HG03565 (cell line): ENCODE data around the gene ESR1.
"Not testable (repeated sequence)": the region's sequence is repeated elsewhere in the genome, so short reads cannot be mapped to it uniquely, and the experiment has no call there.

Experiments
- ATAC-seq: cut with Tn5 transposase; IDR thresholded peaks from one replicate; pipeline ENCODE4 v1.9.1; 2021; ENCODE audit warnings: mild to moderate bottlenecking, moderate library complexity; ENCODE audit not compliant: unreplicated experiment

Gene ESR1

DNA sequence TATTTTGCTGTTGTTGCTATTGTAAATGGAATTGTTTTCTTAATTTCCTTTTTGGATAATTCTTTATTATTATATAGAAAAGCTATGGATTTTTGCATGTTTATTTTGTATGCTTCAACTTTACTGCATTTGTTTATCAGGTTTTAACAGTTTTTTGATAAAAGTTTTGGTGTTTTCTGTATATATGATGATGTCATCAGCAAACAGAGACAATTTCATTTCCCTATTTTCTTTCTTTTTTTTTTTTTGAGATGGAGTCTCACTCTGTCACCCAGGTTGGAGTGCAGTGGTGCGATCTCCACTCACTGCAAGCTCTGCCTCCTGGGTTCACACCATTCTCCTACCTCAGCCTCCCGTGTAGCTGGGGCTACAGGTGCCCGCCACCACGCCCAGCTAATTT lies 156.9 kb downstream of the ESR1 start:
- not testable (repeated sequence) for ATAC-seq

DNA sequence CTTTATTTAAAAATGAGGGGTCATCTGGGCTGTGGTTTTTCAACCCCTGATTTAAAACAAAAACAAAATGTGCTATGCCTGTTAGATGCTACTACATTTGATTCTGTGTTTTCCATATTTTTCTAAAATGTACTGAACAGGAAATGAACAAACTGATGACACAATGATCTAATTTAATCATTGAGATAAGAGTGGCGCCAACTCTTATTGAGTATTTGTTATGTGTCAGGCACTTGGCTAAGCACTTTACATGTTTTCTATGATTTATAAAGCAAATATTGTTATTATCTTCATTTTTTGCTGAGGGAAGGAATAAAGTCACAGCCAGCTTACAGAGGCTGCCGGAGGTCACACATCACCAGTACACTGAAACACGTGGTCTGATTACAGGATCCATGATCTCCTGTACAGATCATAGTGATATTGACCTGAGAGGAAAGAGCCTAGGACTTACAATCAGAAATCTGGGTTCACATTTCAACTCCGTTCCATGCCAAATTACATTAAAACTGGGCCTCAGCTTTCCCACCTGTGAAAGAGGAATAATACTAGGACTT lies 166.7 kb downstream of the ESR1 start:
- no peak for ATAC-seq

DNA sequence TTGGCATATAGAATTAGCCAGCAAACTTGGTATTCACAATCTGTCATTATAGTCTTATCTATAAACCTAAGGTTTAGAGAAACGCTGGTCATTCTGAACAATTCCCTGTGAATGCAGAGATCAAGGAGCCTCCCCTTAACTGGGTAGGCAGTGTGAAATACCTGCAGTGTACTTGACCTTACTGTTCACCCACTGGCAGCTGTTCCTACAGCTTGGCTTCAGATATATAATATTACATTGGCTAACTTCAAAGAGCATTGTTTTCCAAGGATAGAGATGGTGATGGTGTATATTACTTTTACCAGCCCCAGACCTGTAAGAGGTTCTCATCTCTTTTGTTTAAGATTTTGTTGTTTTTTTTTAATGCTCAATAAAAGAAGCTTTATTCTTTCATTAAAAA lies 168.3 kb downstream of the ESR1 start:
- ATAC-seq: no peak

DNA sequence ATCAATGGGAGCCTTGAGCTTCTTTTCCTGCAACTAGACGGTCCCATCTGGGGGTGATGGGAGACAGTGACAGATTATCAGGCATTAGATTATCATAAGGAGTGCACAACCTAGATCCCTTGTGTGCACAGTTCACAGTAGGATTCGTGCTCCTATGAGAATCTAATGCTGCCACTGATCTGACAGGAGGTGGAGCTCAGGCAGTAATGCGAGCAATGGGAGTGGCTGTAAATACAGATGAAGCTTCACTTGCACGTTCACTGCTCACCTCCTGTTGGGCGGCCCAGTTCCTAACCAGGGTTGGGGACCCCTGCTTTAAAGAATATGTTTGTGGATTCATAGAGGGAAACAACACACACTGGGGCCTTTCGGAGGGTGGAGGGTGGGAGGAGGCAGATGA lies 180.7 kb downstream of the ESR1 start:
- ATAC-seq: not testable (repeated sequence)

DNA sequence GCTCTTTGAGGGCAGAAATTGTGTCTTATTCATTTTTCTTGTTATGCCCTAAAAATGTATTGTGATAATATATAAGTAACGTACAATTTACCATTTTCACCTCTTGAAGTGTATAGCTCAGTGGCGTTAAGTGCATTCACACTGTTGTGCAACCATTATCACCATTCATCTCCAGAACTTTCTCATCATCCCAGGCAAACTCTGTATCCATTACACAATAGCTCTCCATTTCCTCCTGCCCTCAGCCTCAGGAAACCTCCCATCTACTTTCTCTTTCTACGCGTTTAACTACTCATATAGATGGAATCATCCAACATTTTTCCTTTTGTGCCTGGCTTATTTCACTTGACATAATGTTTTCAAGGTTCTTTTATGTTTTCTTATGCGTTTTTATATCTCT lies 184.6 kb downstream of the ESR1 start:
- no peak for ATAC-seq

DNA sequence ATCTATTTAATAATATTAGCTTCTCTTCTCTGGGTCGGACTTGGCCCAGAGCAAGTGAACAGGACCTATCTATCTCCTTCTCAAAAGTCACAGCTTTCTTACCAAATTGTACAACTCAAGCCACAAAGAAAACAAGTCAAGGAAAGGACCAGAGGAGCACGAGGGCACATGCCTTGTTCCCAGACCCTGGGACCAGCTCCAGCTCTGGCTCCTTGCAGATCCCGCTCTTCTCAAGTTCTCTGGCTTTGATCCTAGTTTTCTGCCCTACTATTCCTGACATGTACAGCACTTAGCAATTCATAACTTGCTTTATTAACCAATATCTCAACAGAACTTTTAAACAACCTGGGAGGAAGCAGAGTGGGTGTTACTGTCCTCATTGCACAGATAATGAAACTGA lies 185.9 kb downstream of the ESR1 start:
- ATAC-seq: no peak

DNA sequence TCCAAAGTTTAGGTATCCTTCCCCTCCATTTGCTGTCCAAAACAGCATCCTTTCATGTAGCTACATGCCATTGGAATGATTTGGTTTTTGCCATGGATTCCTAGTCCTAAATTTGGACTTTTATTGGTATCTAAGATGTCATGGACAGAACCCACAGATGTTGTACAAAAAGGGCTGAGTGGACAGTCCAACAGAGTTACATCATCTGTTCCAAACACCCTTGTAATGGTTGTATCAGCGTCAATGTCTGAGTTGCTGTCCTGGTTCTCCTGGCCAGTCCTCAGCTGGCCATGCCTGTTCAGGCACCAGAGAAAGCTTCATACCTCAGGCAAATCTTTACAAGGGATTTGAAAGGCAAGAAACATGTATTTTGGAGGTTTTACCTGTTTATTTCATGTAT lies 191.3 kb downstream of the ESR1 start:
- no peak for ATAC-seq

DNA sequence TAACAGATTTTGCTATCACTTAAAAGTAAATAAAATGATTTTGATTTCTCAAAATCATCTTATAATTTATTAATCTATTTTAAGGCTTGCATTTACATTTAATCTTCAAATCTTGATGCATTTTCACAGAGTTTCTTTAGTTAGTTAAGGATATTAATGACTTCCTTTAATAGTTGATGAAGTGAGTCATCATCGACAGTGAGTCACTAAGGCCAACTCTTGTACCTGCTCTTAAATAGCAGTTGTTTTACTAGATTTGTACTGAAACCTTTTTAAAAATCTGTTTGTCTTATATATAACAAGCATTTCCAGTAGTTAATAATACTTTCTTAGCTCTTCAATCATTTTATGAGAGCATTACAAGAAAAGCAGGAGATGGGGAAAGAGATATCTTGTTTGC lies 191.7 kb downstream of the ESR1 start:
- ATAC-seq: no peak

DNA sequence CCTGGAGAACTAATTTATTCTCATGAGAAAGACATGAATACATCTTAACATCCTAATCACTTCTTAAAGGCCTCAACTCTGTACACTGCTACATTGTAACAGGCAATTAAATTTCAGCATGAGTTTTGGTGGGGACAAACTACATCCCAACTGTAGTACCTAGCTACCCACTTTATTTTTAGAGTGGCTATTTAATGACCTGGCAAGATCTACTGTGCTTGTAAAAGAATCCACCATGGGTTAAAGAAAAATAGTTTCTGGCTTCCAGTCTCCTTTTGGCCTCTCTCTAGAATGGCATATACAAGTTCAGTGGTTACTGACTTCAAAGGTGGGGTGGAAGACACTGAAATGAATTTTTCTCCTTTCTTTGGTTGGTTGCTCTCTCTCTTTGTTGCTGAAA lies 193.9 kb downstream of the ESR1 start:
- no peak for ATAC-seq

DNA sequence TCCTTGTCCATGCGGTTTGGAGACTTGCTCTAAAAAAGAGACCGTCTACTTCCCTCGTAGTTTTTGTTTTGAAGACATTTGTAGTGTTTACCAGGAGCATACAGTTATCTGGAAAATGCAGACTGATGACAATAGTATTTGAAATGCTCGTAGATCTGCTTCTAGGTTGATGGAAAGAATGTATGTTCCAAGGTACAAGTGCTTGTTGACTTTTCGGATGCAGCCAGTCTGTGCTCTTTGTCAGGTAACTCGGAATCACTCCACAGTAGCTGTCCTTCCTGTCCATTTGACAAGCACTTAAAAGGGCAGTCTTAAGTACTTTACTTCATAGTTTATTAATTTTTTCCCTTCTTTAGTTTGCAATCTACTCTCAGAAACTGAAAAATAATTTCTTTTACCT lies 194.8 kb downstream of the ESR1 start:
- no peak for ATAC-seq

DNA sequence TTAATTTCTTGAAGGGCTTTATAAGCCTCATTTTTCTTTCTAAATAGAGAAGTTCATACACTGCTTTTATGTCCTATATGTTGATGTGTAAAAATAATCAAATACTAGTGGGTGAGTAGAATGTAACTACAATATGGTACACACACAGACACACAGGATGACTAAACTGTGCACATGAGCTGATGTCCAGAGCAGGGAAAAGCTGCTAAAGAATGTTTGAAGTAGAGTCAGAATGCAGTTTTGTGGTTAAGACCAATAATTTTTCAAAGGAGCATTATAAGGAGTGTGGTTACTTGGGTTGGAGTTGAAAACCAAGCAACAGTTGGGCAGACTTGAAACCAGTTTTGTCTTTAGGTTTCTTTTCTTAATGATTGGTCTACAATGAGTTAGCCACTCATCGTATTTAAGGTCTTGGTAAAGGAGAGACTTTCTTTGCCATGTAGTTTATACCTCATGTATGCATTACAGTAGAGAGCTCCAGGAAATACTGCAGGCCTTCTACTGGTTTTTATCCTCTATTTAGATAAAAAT lies 196.6 kb downstream of the ESR1 start:
- no peak for ATAC-seq

DNA sequence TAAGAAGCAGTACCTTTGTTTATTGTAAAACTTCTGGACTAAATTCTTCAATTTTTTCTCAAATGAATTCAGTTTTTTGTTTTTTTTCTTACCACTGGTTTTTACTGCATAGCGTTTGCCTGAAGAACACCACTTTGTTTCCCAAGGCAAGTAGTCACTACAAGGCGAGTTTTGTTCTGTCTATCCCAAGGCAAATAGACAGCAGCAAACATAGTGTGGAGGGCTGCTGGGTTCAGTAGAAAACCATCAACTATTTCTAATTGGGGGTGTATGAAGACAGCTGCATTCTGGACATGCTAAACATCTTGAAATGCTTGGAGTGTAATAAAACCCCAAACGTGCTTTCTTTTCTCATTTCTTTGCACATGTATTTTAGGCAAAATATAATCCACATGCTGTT lies 197.4 kb downstream of the ESR1 start:
- ATAC-seq: no peak

DNA sequence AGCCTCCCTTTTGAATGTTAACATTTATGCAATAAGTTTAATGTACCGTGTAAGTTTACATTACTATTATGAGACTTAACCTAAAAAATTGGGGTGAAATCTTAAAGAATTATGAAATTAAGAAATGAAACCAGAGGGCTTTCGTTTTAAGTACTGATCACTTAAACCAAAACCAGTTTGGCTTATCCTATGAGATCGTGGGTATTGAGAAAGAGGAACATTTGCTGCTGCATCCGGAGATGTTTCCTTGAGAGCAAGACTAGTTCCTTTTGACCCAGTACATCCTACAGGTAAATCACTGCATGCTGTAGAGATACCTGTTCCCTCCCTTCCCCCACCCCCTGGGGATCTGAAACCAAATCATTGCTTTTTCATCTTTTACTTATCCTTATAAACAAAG lies 201.3 kb downstream of the ESR1 start:
- no peak for ATAC-seq

DNA sequence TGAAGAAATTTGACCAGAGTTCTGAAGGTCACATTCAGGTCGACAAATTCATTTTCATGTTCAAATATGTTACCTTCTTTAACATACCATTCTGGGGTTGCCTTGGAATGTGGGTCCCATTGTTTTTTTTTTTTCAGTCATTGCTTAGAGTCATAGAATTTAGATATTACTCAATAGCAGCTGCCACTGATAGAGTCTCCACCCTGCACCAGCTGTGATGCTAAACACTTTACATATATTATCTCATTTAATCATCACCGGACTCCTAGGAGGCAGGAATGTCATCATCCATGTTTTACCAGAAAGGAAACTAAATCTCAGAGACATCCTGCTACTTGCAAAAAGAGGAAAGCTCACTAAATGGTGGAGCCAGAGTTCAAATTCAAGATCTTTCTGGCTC lies 204.7 kb downstream of the ESR1 start:
- no peak for ATAC-seq

DNA sequence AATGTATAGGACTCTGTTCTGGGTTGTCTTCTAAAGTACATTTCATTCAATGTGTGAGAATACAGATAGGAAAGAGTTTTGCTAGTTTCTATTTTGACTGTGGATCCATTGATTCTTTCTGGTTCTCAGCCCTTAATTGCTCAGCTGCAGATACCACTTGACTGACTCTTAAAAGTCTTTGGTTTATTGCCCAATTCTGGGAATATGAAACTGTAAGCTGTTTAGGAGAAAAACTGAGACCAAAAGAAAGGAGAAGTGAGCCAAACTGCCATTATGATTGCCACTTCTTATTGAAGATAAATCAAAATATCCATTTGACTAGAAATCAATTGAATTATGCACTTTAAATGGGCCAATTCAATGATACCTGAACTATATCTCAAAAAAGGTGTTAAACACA lies 211.4 kb downstream of the ESR1 start:
- no peak for ATAC-seq

DNA sequence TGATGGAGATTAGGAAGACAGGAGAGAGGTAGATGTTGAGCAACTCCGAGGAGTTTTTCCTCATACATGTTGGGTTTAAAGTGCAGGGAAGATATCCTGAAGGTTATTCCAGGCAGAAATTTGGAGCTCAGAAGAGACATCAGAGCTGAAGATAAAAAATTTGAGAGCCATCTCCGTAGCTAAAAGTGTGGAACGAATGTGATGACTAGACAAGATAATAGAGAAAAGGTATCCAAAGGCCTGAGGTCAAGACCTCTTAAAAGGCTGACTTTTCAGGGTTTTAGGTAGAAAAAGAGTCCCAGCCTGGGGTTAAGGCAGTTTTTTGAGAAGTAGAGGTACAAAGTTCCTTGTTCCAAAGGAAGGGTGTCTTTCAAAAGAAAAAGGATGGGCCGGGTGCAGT lies 214.8 kb downstream of the ESR1 start:
- no peak for ATAC-seq

DNA sequence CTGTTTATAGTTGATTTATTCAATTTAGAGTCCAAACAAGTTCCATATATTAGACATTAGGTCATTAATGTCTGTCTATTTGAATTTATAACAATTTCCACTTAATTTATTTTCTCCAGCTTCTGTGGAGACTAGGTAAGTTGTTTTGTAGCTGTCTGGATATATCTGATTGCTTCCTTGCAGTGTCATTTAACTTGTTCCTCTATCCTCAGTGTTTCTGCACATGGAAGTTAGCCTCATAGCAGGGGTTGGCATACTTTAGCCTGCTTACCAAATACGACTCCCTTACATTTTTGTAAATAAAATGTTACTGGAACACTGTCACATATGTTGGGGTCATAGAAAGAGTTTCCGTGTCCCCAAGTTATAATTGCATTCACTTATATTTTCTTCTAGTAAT lies 216.1 kb downstream of the ESR1 start:
- no peak for ATAC-seq

DNA sequence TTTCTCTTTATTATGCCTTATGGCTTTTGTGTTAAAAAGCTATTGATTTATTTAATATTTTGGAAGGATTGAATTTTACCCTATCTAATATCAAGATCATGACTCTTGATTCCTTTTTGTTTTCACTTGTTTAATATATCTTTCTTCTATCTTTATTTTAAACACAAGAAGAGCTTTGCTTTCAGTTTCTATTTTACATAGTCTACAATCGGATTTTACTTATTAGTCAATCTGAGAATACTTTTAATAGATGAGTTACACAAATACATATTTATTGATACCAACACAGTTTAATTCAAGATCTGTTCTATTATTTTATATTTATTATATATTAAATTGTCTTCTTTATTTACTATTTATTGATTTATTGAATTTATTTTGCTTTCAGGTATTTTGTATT lies 218.8 kb downstream of the ESR1 start:
- ATAC-seq: peak; percentile 67

DNA sequence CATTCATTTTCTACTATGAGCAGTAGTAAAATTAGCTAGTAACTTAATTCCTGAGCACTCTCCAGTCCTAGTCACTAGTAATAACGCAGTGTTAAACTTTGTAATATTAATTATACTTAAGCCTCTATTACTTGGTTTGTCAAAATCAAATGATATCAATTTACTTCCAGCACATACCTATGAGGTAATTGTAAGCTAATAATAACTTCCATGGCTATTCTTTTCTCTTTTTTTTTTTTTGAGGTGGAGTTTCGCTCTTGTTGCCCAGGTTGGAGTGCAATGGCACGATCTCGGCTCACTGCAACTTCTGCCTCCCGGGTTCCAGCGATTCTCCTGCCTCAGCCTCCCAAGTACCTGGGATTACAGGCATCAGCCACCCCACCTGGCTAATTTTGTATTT lies 219.3 kb downstream of the ESR1 start:
- not testable (repeated sequence) for ATAC-seq

DNA sequence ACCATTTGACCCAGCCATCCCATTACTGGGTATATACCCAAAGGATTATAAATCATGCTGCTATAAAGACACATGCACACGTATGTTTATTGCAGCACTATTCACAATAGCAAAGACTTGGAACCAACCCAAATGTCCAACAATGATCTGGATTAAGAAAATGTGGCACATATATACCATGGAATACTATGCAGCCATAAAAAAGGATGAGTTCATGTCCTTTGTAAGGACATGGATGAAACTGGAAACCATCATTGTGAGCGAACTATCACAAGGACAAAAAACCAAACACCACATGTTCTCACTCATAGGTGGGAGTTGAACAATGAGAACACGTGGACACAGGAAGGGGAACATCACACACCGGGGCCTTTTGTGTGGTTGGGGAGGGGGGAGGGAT lies 226.3 kb downstream of the ESR1 start:
- ATAC-seq: not testable (repeated sequence)

DNA sequence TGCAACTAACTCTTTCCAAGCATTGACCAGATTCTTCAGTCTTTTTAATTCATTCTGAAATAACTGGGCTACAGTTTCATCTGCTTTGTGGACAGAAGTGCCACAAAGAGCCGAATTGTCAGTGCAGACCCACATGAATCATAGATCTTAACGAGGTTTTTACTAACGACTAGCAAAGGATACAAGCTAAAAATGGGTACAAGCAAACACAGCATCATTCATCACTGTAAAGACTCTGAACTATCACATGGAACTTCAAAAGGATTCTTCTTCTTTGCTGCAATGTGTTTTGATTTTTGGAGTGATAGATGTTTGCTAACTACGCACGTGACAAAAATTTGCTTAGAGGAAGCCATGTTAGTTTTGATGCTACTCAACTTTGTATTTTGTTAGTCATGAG lies 227.1 kb downstream of the ESR1 start:
- ATAC-seq: no peak

DNA sequence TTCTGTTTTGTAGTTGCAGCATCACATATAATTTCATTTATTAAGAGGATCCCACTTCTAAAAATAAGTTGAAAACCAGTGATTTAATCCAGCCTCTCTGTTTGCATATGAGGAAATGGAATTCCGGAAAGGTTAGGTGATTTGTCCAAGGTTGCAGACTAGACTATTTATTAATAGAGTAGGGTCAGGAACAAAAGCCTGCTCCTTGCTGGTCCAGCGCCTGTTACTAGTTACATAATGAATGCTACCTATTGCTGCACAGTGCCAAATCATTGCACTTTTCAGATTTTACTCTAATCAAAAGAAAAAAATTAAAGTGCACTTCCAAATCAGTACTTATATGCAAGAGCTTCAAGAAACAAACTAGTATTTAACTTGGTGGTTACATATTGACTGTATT lies 238.6 kb downstream of the ESR1 start:
- ATAC-seq: no peak

DNA sequence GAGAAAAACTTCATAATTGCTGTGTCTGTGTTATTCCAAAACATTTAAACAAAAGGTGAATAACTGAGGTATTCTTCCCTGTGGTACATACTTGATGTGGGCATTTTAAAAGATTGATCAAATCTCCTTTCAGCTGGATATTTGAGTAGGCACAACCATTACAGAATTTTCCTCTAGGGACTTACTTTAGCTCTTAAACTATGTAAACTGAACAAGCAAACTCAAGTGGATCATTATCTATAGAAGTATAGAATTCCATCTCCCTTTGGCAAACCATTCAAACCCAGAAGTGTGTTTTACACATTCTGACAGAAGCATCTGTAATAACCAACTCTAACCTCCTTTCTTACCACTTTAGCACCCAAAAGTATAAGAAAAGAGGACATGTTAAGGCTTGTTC lies 241.4 kb downstream of the ESR1 start:
- ATAC-seq: no peak

DNA sequence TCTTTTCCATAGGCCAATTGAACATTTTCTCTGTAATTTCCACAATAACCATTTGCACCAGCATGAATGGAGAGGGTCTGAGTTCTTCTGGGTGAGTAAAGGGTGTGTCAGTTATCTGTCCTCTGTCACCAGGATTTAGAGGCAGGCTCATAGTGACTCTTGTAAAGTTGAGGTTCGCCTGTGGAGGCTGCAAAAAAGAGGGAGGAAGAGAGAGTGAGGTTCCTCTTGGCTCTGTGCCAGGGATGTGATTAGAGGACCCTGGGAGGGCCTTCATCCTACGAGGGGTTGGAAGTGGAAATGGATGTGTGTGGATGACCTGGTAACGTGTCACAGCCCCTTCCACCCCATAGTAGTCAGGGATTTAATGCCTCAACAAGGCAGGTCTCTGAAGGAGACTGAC lies 242.0 kb downstream of the ESR1 start:
- ATAC-seq: no peak
